KBM-7 (cell line): ENCODE results near the gene TTC24.
"Not testable (repeated sequence)": the region's sequence is repeated elsewhere in the genome, so short reads cannot be mapped to it uniquely, and the experiment has no call there.

Experiments used
- DNase-seq: peaks from one replicate; pipeline ENCODE4 v3.0.0-alpha.2; 2015
- in situ Hi-C: fragments of 300-500 bp; cut with MboI; formaldehyde crosslinking; loops from 2 replicates; pipeline ENCODE4 v1.14.3; 2020; ENCODE audit warnings: low sequenced_read_pairs, low pct_unique_long_range_greater_than_20kb, mixed read lengths

Gene TTC24

GRCh38 chr1:156626079-156626438, 46.5 kb downstream of the TTC24 start:
- no peak for DNase-seq
- in situ Hi-C loops, result no loop called here

GRCh38 chr1:156627313-156627880, 47.9 kb downstream of the TTC24 start:
- in situ Hi-C loops, result no loop called here
- peak; percentile 66 for DNase-seq

GRCh38 chr1:156629823-156630449, 50.4 kb downstream of the TTC24 start:
- in situ Hi-C loops, result no loop called here
- DNase-seq, result no peak

- in situ Hi-C loops, DNase-seq: not testable (repeated sequence)
Measured at GRCh38 chr1:156631152-156631551, 51.6 kb downstream of the TTC24 start.

GRCh38 chr1:156632355-156632754, 52.8 kb downstream of the TTC24 start:
- DNase-seq, result no peak
- in situ Hi-C loops, result no loop called here
